Liver (tissue), 3 donors: ENCODE results near the gene GMDS.

Source experiments
- ATF3 ChIP-seq: IDR thresholded peaks from 2 replicates; pipeline ENCODE4 v1.6.1; 2016; ENCODE audit warnings: antibody characterized with exemption
- CTCF ChIP-seq: fragments of 150-350 bp; IDR thresholded peaks from 2 replicates; pipeline ENCODE4 v1.5.1; 2017; ENCODE audit warnings: improper control_type of control experiment, low read depth, low read length; ENCODE audit not compliant: missing input control
- EGR1 ChIP-seq, 2 donors: IDR thresholded peaks; 2 replicates each; pipeline ENCODE4 v1.6.1; 2016 to 2018; ENCODE audit warnings: antibody characterized with exemption in 2 of 2, low read depth in 2 of 2
- FOXA1 ChIP-seq: IDR thresholded peaks from 2 replicates; pipeline ENCODE4 v1.6.1; 2016; ENCODE audit warnings: antibody characterized with exemption
- GABPA ChIP-seq, 2 donors: IDR thresholded peaks in 1 of 2; conservative IDR thresholded peaks in 1 of 2; 2 replicates each; pipeline ENCODE4 v1.6.1; 2016; ENCODE audit warnings: antibody characterized with exemption in 2 of 2, mild to moderate bottlenecking in 1 of 2, moderate library complexity in 1 of 2
- HNF4A ChIP-seq, 2 donors: conservative IDR thresholded peaks; 2 replicates each; pipeline ENCODE4 v1.6.1; 2016; ENCODE audit warnings: antibody characterized with exemption in 2 of 2, mild to moderate bottlenecking in 2 of 2
- HNF4G ChIP-seq: IDR thresholded peaks from 2 replicates; pipeline ENCODE4 v1.6.1; 2016; ENCODE audit warnings: antibody characterized with exemption
- JUND ChIP-seq, 2 donors: IDR thresholded peaks; 2 replicates each; pipeline ENCODE4 v1.6.1; 2016; ENCODE audit warnings: antibody characterized with exemption in 2 of 2
- RAD21 ChIP-seq, 2 donors: IDR thresholded peaks; 2 replicates each; pipeline ENCODE4 v1.6.1; 2016; ENCODE audit warnings: antibody characterized with exemption in 2 of 2, mild to moderate bottlenecking in 2 of 2
- REST ChIP-seq: IDR thresholded peaks from 2 replicates; pipeline ENCODE4 v1.6.1; 2016; ENCODE audit warnings: antibody characterized with exemption, mild to moderate bottlenecking
- TAF1 ChIP-seq: conservative IDR thresholded peaks from 2 replicates; pipeline ENCODE4 v1.6.1; 2016; ENCODE audit warnings: antibody characterized with exemption, mild to moderate bottlenecking
- YY1 ChIP-seq: IDR thresholded peaks from 2 replicates; pipeline ENCODE4 v1.6.1; 2016; ENCODE audit warnings: antibody characterized with exemption, mild to moderate bottlenecking
- TF ChIP-seq, protein P1 (sequence below): IDR thresholded peaks from 2 replicates; pipeline ENCODE4 v1.6.1; 2016; ENCODE audit warnings: antibody characterized with exemption
- TF ChIP-seq, protein P2 (sequence below): IDR thresholded peaks from 2 replicates; pipeline ENCODE4 v1.6.1; 2016; ENCODE audit warnings: antibody characterized with exemption
- donor health status: healthy.
- donor health status: healthy.

DNA sequence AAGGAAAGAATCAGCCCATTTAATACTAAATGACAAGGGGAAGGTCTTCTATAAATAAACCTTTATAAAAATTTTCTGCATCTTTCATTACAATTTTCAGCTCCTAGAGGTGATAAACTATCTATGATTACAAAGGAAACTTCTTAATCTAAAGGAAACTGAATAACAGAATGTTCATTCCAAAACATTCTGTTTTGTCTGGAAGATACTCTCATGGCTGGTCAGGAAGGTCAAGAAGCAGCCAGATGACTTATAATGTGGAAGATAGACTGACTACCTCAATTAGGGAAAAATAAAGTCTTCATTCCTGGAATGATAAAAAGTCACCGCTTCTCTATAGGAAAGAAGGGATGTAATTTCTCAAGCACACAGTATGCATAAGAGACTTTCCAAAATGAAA is 131.3 kb downstream of the GMDS start:
- TF ChIP-seq CTCF, result no peak
- TF ChIP-seq HNF4A (conservative IDR thresholded peaks at IDR 0.05), result no peak
- TF ChIP-seq, protein P1, sequence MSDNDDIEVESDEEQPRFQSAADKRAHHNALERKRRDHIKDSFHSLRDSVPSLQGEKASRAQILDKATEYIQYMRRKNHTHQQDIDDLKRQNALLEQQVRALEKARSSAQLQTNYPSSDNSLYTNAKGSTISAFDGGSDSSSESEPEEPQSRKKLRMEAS, result no peak
- TF ChIP-seq GABPA (IDR thresholded peaks at IDR 0.05 in 1 of 2, conservative IDR thresholded peaks at IDR 0.05 in 1 of 2), result no peak
- TF ChIP-seq TAF1, result no peak
- TF ChIP-seq REST, result no peak
- TF ChIP-seq YY1, result no peak
- TF ChIP-seq JUND (IDR thresholded peaks at IDR 0.05), result no peak
- no peak for TF ChIP-seq ATF3
- peak in 1 of 2 donors; percentile 9 for TF ChIP-seq RAD21 (IDR thresholded peaks at IDR 0.05)
- TF ChIP-seq, protein P2, sequence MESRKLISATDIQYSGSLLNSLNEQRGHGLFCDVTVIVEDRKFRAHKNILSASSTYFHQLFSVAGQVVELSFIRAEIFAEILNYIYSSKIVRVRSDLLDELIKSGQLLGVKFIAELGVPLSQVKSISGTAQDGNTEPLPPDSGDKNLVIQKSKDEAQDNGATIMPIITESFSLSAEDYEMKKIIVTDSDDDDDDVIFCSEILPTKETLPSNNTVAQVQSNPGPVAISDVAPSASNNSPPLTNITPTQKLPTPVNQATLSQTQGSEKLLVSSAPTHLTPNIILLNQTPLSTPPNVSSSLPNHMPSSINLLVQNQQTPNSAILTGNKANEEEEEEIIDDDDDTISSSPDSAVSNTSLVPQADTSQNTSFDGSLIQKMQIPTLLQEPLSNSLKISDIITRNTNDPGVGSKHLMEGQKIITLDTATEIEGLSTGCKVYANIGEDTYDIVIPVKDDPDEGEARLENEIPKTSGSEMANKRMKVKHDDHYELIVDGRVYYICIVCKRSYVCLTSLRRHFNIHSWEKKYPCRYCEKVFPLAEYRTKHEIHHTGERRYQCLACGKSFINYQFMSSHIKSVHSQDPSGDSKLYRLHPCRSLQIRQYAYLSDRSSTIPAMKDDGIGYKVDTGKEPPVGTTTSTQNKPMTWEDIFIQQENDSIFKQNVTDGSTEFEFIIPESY, result no peak
- no peak for TF ChIP-seq EGR1 (IDR thresholded peaks at IDR 0.05; ENCODE audit: low read depth in 2 of 2)
- no peak for TF ChIP-seq HNF4G
- TF ChIP-seq FOXA1, result no peak
